CD14-positive monocyte (primary cell): ENCODE measurements around the gene BTD. TPM values are rescaled to one million over a fixed set of nuclear protein-coding genes. Genes with fewer than 3 reads are reported as not detected.

Experiments
- DNase-seq, 3 donors: peaks; one replicate each; pipeline ENCODE4 v3.0.0-alpha.2; 2011 to 2022
- H2AFZ ChIP-seq: 2 replicates; pipeline ENCODE4 v1.6.0; 2012; ENCODE audit warnings: mild to moderate bottlenecking, low read depth, low read length, inconsistent platforms; ENCODE audit not compliant: insufficient read depth, poor library complexity, severe bottlenecking
- H3K27ac ChIP-seq, 2 donors: 1 replicate in 1 of 2; 2 replicates in 1 of 2; pipeline ENCODE4 v1.5.1; 2012 to 2013; ENCODE audit warnings: low read length in 2 of 2, control low read depth in 1 of 2, inconsistent platforms in 1 of 2, low read depth in 1 of 2, mild to moderate bottlenecking in 1 of 2
- H3K27me3 ChIP-seq, 2 donors: one replicate each; pipeline versions ENCODE4 v1.6.0 to v1.6.1; 2011 to 2013; ENCODE audit warnings: low read length in 2 of 2; ENCODE audit not compliant: control insufficient read depth in 2 of 2, insufficient read depth in 2 of 2
- H3K36me3 ChIP-seq, 2 donors: replicated peaks in 1 of 2; 1 replicate in 1 of 2; 2 replicates in 1 of 2; pipeline versions ENCODE4 v1.5.1 to v1.6.1; 2012 to 2013; ENCODE audit warnings: low read length in 2 of 2, control low read depth in 1 of 2, inconsistent platforms in 1 of 2, mild to moderate bottlenecking in 1 of 2; ENCODE audit not compliant: insufficient read depth in 2 of 2, control insufficient read depth in 1 of 2
- H3K4me1 ChIP-seq, 2 donors: 1 replicate in 1 of 2; 2 replicates in 1 of 2; pipeline versions ENCODE4 v1.5.1 to v1.6.1; 2012 to 2013; ENCODE audit warnings: low read length in 2 of 2, control low read depth in 1 of 2, inconsistent platforms in 1 of 2, mild to moderate bottlenecking in 1 of 2, moderate library complexity in 1 of 2; ENCODE audit not compliant: insufficient read depth in 2 of 2, control insufficient read depth in 1 of 2
- H3K4me2 ChIP-seq: replicated peaks from 2 replicates; pipeline ENCODE3; 2012; ENCODE audit warnings: low read length, moderate library complexity, mild to moderate bottlenecking; ENCODE audit not compliant: poor library complexity, severe bottlenecking; ENCODE audit errors: extremely low read depth
- H3K4me3 ChIP-seq, 3 experiments: fragments of 200-600 bp in 1 of 3; sonication (generic) in 1 of 3; replicated peaks in 1 of 3; 1 replicate in 2 of 3; 2 replicates in 1 of 3; pipeline ENCODE4 v1.5.1; 2011 to 2013; ENCODE audit warnings: low read length in 3 of 3, mild to moderate bottlenecking in 3 of 3, control low read depth in 2 of 3, low read depth in 2 of 3, inconsistent platforms in 1 of 3, moderate library complexity in 1 of 3
- H3K79me2 ChIP-seq: 2 replicates; pipeline ENCODE4 v1.6.0; 2012; ENCODE audit warnings: mild to moderate bottlenecking, control low read depth, inconsistent platforms, low read length, moderate library complexity; ENCODE audit not compliant: insufficient read depth
- H3K9ac ChIP-seq: 2 replicates; pipeline ENCODE4 v1.6.0; 2017; ENCODE audit warnings: low read length, mild to moderate bottlenecking; ENCODE audit not compliant: insufficient read depth, poor library complexity, severe bottlenecking
- H3K9me3 ChIP-seq, 2 donors: replicated peaks in 1 of 2; 1 replicate in 1 of 2; 2 replicates in 1 of 2; pipeline versions ENCODE4 v1.5.1 to v1.6.1; 2012 to 2013; ENCODE audit warnings: low read length in 2 of 2, control low read depth in 1 of 2; ENCODE audit not compliant: control insufficient read depth in 1 of 2, insufficient read depth in 1 of 2
- H4K20me1 ChIP-seq: 2 replicates; pipeline ENCODE4 v1.6.0; 2012; ENCODE audit warnings: mild to moderate bottlenecking, low read length, control low read depth, moderate library complexity; ENCODE audit not compliant: insufficient read depth
- H3K27ac Mint-ChIP-seq, 7 donors: one replicate each; pipeline ENCODE4 v1.8.0; 2020; ENCODE audit warnings: mild to moderate bottlenecking in 7 of 7, mixed read lengths in 7 of 7, moderate library complexity in 6 of 7, inconsistent platforms in 2 of 7
- H3K27me3 Mint-ChIP-seq, 3 donors: one replicate each; pipeline ENCODE4 v1.8.0; 2021 to 2022; ENCODE audit warnings: low read depth in 3 of 3, mild to moderate bottlenecking in 3 of 3, mixed read lengths in 3 of 3, moderate library complexity in 3 of 3, inconsistent platforms in 1 of 3
- H3K36me3 Mint-ChIP-seq, 2 donors: one replicate each; pipeline ENCODE4 v1.8.0; 2020; ENCODE audit warnings: mixed read lengths in 2 of 2, inconsistent platforms in 1 of 2, mild to moderate bottlenecking in 1 of 2
- H3K4me1 Mint-ChIP-seq: one replicate; pipeline ENCODE4 v1.8.0; 2020; ENCODE audit warnings: mild to moderate bottlenecking, mixed read lengths
- H3K4me3 Mint-ChIP-seq, 2 donors: one replicate each; pipeline ENCODE4 v1.8.0; 2020; ENCODE audit warnings: mild to moderate bottlenecking in 2 of 2, mixed read lengths in 2 of 2, moderate library complexity in 1 of 2
- H3K9me3 Mint-ChIP-seq, 7 donors: one replicate each; pipeline ENCODE4 v1.8.0; 2020 to 2022; ENCODE audit warnings: mixed read lengths in 7 of 7, mild to moderate bottlenecking in 6 of 7, moderate library complexity in 6 of 7, inconsistent platforms in 2 of 7
- WGBS: methylation state at CpG from one replicate; pipeline ENCODE4 v1.1.5; 2013; ENCODE audit warnings: missing lambda C conversion rate; ENCODE audit not compliant: insufficient coverage; 5-methylcytosine and 5-hydroxymethylcytosine counted together
- intact Hi-C, 2 donors: fragments of 100-400 bp; cut with micrococcal nuclease; formaldehyde crosslinking; loops; one replicate each; pipeline versions ENCODE4 v1.15.0 to v1.15.1; 2023
- polyA plus RNA-seq, 3 donors: library from polyadenylated mRNA; depleted of rRNA in 1 of 3; unstranded in 2 of 3; stranded (reverse) in 1 of 3; fragments of 300-500 nt in 2 of 3; fragments of >200 nt in 1 of 3; fragmentation: Illumina TruSeq in 2 of 3; gene quantifications; 1 replicate in 2 of 3; 2 replicates in 1 of 3; pipeline ENCODE4 v1.2.3, GENCODE V29; 2012 to 2021
- TF ChIP-seq, protein P1 (sequence below): fragments of 200-600 bp; IDR thresholded peaks from one replicate; pipeline ENCODE4 v1.8.0; 2022; ENCODE audit warnings: antibody characterized with exemption, mild to moderate bottlenecking

BTD gene
- polyA plus RNA-seq, 3 donors = 13.2 to 24.0 (median 19.3) TPM

DNA sequence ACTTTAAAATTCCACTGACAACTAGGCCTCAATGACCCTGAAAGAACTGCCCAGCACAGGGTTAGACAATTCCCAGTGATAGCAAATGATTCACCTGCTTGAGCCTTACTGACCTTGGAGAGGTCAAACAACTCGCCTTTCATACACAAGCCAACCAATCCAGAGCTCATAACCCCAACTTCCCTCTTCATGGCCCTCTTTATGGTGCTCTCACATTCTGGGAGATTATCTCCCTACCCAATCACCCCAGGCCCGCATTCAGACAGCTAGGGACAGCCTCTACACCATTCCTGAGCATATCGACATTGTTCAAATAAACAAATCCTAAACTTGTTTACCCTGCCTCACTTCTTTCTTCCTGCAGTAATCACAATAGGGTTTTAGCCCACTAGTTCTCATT, 47.8 kb upstream of the BTD start:
- no peak for DNase-seq
- Mint-ChIP-seq H3K4me1 (peaks cover 29% of the 10 kb centered on the region), H3K36me3 (peaks cover 4 to 12% of the 10 kb centered on the region in 2 donors), H3K27me3 (peaks cover 0 to 2% (median 0%) of the 10 kb centered on the region in 3 donors), H3K4me3 (no peak overlapping the region), H3K9me3 (peaks cover 0 to 6% (median 0%) of the 10 kb centered on the region in 7 donors), H3K27ac (peak overlapping the region in 2 of 7 donors; percentile 18 to 61)
- Histone ChIP-seq H3K9me3 (no peaks in the 10 kb centered on the region), H3K36me3 (no peaks in the 10 kb centered on the region), H3K4me3 (no peak overlapping the region), H3K79me2 (no peaks in the 10 kb centered on the region), H3K4me1 (peaks cover 30 to 33% of the 10 kb centered on the region in 2 donors), H4K20me1 (no peaks in the 10 kb centered on the region), H3K27me3 (no peaks in the 10 kb centered on the region), H3K4me2 (no peak overlapping the region), H3K27ac (no peak overlapping the region), H3K9ac (no peak overlapping the region), H2AFZ (no peak overlapping the region)
- intact Hi-C loops = loop anchor here in 1 of 2 donors (10.0 kb wide), 3 partner anchors 109 to 349 kb away; partner anchors contain the start of gene CAPN7
- TF ChIP-seq, protein P1, sequence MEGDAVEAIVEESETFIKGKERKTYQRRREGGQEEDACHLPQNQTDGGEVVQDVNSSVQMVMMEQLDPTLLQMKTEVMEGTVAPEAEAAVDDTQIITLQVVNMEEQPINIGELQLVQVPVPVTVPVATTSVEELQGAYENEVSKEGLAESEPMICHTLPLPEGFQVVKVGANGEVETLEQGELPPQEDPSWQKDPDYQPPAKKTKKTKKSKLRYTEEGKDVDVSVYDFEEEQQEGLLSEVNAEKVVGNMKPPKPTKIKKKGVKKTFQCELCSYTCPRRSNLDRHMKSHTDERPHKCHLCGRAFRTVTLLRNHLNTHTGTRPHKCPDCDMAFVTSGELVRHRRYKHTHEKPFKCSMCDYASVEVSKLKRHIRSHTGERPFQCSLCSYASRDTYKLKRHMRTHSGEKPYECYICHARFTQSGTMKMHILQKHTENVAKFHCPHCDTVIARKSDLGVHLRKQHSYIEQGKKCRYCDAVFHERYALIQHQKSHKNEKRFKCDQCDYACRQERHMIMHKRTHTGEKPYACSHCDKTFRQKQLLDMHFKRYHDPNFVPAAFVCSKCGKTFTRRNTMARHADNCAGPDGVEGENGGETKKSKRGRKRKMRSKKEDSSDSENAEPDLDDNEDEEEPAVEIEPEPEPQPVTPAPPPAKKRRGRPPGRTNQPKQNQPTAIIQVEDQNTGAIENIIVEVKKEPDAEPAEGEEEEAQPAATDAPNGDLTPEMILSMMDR = no peak
- WGBS = 97% methylated on average over 3 of the region's 3 CpGs

DNA sequence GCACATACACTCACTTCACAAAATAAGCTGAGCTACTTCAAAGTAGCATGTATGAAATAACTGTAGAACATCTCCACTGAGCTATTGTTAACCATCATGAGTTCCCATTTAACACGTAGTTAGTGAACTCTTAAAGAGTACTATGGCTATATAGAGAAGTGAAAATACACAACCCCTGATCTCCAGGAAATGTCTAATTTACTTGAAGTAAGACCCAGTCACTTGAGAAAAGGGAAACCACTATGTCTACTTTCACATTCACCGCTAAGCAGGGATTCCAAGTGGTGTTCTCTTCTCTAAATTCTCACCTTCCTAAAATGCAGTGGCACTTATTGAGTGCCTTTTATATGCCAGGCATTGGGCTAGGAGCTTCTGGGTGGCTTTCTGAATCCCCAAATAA, 45.0 kb upstream of the BTD start:
- Histone ChIP-seq H3K27me3 (no peaks in the 10 kb centered on the region), H3K4me1 (peaks cover 30 to 33% of the 10 kb centered on the region in 2 donors), H3K4me2 (peak overlapping the region; percentile 56), H3K9me3 (no peaks in the 10 kb centered on the region), H4K20me1 (no peaks in the 10 kb centered on the region), H3K36me3 (peaks cover 0 to 19% of the 10 kb centered on the region in 2 donors), H3K27ac (peak overlapping the region; percentile 87 to 91), H2AFZ (no peak overlapping the region), H3K9ac (peak overlapping the region; percentile 51), H3K79me2 (no peaks in the 10 kb centered on the region), H3K4me3 (peak overlapping the region in 1 of 3 experiments; percentile 47)
- peak; percentile 85 to 95 (median 89) for DNase-seq
- Mint-ChIP-seq H3K27ac (peak overlapping the region; percentile 92 to 98 (median 97)), H3K4me3 (peak overlapping the region; percentile 20 to 35), H3K36me3 (peaks cover 26 to 27% of the 10 kb centered on the region in 2 donors), H3K27me3 (peaks cover 0 to 2% (median 0%) of the 10 kb centered on the region in 3 donors), H3K4me1 (peaks cover 29% of the 10 kb centered on the region), H3K9me3 (no peaks in the 10 kb centered on the region)
- TF ChIP-seq, protein P1 = no peak
- WGBS = no CpG with 5 or more reads among the region's 2 CpGs
- intact Hi-C loops = loop anchor here (2.0 to 10.0 kb wide), 6 partner anchors 112 to 352 kb away; partner anchors contain the start of genes CAPN7 (in 1 of the 2), EAF1 (in 1 of the 2), METTL6 (in 1 of the 2) and SH3BP5 (in 1 of the 2)
